SHP77 (cell line): Measurements from ENCODE around the gene MON2.
A peak's percentile ranks its signal among the peaks of the same experiment; 100 is the strongest.
"Not testable (repeated sequence)": the region's sequence is repeated elsewhere in the genome, so short reads cannot be mapped to it uniquely, and the experiment has no call there.

Experiments used
- DNase-seq, 2 experiments: peaks; one replicate each; lab custom pipeline; 2025; lab: John Stamatoyannopoulos, UW

Gene MON2

GRCh38 chr12:62481843-62482540, 15.4 kb downstream of the MON2 start:
- DNase-seq = no peak

GRCh38 chr12:62482769-62483168, 16.1 kb downstream of the MON2 start:
- no peak for DNase-seq

DNA sequence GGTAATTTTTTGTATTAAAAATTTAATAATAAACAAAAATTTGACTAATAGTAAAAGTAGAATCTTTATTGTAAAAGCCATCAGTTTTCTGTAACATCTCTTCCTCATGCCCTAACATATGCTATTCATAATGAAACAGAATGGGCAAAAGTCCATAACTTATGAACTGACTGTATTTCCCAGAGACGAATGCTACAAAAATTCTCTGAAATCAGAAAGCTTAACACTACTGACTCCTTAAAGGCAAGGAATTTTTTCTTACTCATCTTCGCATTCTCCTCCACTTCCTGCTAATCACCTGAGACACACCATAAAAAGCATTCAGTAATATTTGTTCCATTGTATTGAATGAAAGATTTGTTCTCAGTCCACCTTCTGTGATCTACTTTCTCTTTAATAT, 17.6 kb downstream of the MON2 start:
- DNase-seq = no peak

- DNase-seq = no peak
These were observed 39.2 kb downstream of the MON2 start for GRCh38 chr12:62505786-62506185.

- DNase-seq = no peak
These were observed 46.3 kb downstream of the MON2 start for GRCh38 chr12:62512901-62513300.

DNA sequence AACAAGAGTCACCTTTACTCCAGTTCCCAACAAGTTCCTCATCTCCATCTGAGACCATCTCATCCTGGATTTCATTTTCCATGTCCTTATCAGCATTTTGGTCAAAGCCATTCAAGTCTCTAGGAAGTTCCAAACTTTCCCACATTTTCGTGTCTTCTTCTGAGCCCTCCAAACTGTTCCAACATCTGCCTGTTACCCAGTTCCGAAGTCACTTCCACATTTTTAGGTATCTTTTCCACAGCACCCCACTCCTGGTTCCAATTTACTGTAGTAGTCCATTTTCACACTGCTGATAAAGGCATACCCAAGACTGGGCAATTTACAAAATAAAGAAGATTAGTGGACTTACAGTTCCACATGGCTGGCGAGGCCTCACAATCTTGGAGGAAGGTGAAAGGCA, 47.5 kb downstream of the MON2 start:
- not testable (repeated sequence) for DNase-seq

GRCh38 chr12:62516927-62517326, 50.3 kb downstream of the MON2 start:
- no peak for DNase-seq

DNA sequence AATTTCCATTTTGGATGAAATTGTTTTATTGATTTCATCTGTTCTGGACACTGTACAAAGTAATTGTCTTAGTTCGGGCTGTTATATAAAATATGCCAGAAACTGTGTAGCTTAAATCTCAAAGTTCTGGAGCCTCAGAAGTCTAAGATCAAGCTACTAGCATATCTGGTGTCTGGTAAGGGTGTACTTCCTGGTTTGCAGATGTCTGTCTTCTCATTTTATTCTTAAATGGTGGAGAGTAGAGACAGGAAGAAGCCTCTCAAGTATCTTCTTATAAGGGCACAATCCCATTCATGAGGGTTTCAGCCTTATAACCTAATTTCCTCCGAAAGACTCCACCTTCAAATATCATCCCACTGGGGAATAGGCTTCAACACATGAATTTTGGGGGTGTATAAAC, 51.3 kb downstream of the MON2 start:
- no peak for DNase-seq

DNA sequence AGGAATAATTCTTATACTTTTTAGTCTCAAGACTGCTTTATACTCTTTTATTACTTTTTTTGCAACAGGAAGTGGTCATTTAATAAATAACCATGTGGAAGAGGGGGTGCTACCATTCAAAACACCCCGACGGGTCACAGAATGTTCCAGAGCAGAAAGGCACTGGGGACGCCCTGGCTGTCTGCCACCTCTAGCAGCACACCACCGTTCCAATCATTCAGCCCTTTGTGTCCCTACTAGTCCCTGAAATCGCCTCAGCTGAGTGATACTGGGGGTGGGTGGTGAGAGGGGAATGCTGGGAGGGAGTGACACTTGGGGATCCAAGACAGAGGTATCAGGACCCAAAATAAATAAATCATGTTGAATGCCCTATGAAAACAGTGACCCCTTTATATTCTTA, 52.4 kb downstream of the MON2 start:
- DNase-seq = peak in 1 of 2 experiments; percentile 36

- no peak for DNase-seq
These were observed 53.7 kb downstream of the MON2 start for GRCh38 chr12:62520361-62520760.

DNA sequence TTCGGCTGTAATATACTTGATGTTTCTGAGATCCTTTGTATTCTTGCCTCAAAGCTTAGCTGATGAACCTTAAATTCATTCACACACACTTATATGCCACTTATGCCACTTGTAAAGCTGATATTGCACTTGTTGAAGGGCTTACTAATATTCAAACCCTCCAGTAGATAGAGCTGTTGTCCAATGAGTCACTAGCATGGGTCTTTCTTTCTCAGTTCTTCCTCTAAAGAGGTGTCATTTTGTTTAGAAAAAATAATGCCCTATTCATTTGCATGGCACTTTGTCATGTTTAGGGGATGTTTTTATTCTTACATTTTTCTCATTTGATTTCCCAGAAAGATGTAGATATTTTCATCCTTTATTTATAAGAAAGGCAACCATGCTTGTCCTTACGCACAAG, 56.4 kb downstream of the MON2 start:
- DNase-seq = no peak

- no peak for DNase-seq
These were observed 57.0 kb downstream of the MON2 start for GRCh38 chr12:62523619-62524018.

- DNase-seq = no peak
These were observed 58.6 kb downstream of the MON2 start for GRCh38 chr12:62525271-62525670.

DNA sequence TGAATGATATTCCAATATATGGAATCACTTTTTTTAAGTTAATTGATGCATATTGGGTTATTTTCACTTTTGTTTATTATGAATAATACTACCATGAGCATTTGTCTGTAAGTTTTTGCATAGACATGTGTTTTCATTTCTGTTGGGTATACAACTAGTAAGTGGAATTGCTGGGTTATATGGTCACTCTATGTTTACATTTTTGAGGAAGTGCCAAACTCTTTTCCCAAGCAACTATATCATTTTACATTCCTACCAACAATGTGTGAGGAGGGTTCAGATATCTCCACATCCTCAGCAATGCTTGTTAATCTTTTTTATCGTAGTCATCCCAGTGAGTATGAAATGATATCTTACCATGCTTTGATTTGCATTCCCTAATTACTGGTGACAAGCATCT, 64.0 kb downstream of the MON2 start:
- no peak for DNase-seq

DNA sequence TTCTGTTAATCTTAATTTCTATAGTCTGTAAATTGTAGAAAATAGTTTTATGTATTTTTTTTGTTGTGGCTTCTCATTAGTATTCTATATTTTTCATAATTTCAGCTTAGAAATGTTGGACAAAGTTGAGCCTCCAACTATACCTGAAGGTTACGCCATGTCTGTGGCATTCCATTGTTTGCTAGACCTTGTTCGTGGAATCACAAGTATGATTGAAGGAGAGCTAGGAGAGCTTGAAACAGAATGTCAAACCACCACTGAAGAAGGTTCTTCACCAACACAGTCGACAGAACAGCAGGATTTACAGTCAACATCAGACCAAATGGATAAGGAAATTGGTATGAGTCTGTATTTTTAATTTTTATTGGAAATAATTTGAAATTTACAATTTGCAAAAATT, 65.7 kb downstream of the MON2 start:
- DNase-seq = no peak

- DNase-seq = no peak
These were observed 66.6 kb downstream of the MON2 start for GRCh38 chr12:62533087-62533754.

DNA sequence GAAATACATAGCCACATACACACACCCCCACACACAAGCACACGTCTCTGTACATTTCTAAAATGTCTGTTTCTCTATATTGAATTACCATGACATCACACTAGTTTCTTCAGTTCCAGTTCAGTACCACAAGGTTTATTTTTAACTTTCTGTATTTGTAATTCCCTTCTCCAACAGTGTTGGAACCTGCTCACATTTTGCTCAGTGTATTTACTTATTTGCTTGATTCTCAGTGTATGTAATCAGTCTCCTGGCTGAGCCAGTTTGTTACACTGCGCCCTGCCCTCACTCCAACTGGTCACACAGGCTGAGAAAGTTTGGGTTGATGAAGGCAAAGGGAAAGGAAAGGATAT, 67.1 kb downstream of the MON2 start:
- DNase-seq = no peak

- DNase-seq = no peak
These were observed 69.9 kb downstream of the MON2 start for GRCh38 chr12:62536546-62536945.

- DNase-seq = no peak
These were observed 70.9 kb downstream of the MON2 start for GRCh38 chr12:62537551-62537950.

GRCh38 chr12:62540354-62540753, 73.7 kb downstream of the MON2 start:
- DNase-seq = no peak

GRCh38 chr12:62542814-62543213, 76.2 kb downstream of the MON2 start:
- DNase-seq = no peak

- DNase-seq = no peak
These were observed 76.7 kb downstream of the MON2 start for GRCh38 chr12:62543324-62543723.

DNA sequence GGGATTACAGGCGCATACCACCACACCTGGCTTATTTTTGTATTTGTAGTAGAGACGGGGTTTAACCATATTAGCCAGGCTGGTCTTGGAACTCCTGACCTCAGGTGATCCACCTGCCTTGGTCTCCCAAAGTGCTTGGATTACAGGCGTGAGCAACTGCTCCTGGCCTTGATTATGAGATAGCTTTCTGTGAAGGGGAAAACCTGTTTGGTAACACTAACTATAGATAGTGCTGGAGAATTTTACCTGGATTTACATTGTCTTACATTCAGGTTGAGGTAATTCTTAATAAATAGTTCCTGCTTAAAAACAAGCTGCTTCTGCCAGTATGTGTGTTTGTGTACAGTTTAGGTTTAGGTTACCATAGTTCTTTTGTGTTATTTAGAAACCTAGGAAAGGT, 77.1 kb downstream of the MON2 start:
- DNase-seq = no peak
